SK-MEL-5 (cell line): ENCODE data around the gene CAD. TPM values are rescaled to one million over a fixed set of nuclear protein-coding genes. Genes with fewer than 3 reads are reported as not detected.
"Not testable (repeated sequence)": the region's sequence is repeated elsewhere in the genome, so short reads cannot be mapped to it uniquely, and the experiment has no call there.

Source experiments
- DNase-seq: peaks from one replicate; pipeline ENCODE4 v3.0.0-alpha.2; 2016; ENCODE audit warnings: low read depth, low spot score
- in situ Hi-C: cut with HindIII; loops from 2 replicates; pipeline ENCODE4 v1.10.0; 2016; ENCODE audit warnings: low sequenced_read_pairs, high pct_unique_total_duplicates, low pct_unique_long_range_greater_than_20kb
- total RNA-seq: library from RNA; depleted of rRNA; stranded (reverse); fragments of >200 nt; shearing (Covaris generic); gene quantifications from 2 replicates; pipeline ENCODE4 v1.2.3, GENCODE V29; 2014

The CAD gene
- total RNA-seq, 1 experiment from 2014 or later, result 37.0 TPM

GRCh38 chr2:27194538-27195354, 22.4 kb upstream of the CAD start:
- DNase-seq, result no peak
- in situ Hi-C loops, result no loop called here

- DNase-seq, in situ Hi-C loops: not testable (repeated sequence)
Measured at GRCh38 chr2:27195799-27196198, 21.4 kb upstream of the CAD start.

- in situ Hi-C loops, DNase-seq: not testable (repeated sequence)
Measured at GRCh38 chr2:27198068-27198467, 19.1 kb upstream of the CAD start.

DNA sequence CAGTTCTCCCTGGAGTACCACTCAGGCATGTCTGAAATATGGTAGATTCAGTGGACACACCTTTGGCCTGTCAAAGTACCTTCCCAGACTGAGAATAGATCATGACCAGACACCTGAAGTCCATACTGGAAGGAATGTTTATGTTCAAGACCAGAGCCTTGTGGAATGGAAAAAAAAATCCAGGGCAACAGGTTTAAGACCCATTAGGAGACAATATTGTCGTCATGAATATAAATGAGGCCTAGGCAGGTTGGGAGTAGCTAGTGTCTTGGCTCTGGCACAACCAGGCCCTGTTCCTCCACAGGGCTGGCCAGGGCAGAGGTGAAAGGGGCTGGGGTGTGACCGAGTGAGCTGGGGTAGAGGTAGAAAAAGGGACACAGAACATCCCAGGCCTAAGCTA, 18.5 kb upstream of the CAD start:
- no peak for DNase-seq
- in situ Hi-C loops, result no loop called here

GRCh38 chr2:27199241-27199640, 17.9 kb upstream of the CAD start:
- DNase-seq, result no peak
- in situ Hi-C loops, result no loop called here

DNA sequence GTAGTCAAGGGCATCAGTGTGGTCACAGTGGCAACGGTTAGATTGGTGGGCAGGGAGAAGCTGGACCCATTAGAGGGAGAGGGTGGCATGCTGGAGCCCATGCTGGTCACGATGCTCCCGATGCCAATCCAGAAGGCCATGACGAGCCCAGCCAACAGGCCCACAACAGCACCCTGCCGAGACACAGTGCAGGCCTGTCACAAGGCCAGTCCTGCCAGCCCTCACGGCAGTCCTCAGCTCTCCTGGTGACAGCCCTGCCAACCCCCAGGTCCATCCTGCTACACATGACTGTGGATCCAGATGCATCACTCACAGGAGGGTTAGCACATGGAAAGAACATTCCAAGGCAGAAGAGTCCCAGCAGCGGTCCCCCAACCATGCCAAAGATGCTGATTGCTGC, 15.5 kb upstream of the CAD start:
- in situ Hi-C loops, result no loop called here
- no peak for DNase-seq

GRCh38 chr2:27202854-27203253, 14.3 kb upstream of the CAD start:
- no peak for DNase-seq
- in situ Hi-C loops, result no loop called here

- in situ Hi-C loops, result no loop called here
Measured at GRCh38 chr2:27203741-27204140, 13.4 kb upstream of the CAD start.

DNA sequence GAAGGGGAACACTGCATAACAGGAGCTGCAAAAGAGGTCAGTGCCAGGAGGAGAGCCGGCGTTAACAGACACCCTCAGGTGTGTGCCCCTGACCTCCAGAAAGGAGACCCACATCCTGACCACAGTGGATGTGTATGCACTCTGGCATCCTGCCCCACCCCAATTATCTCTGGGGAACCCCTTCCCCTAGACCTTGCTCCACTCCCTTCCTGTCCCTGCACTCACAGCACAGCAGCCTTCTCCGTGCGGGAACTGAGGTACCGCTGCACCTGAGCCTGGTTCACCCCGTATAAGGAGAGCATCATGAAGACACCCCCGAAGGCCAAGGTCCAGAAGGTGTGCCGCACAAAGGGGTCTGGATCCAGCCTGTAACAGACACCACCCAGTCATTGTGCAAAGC, 12.6 kb upstream of the CAD start:
- DNase-seq, result no peak
- in situ Hi-C loops, result no loop called here

More at GRCh38 chr2:27203741-27204140, 13.4 kb upstream of the CAD start:
- no peak for DNase-seq

GRCh38 chr2:27205206-27205605, 12.0 kb upstream of the CAD start:
- no peak for DNase-seq
- in situ Hi-C loops, result no loop called here

DNA sequence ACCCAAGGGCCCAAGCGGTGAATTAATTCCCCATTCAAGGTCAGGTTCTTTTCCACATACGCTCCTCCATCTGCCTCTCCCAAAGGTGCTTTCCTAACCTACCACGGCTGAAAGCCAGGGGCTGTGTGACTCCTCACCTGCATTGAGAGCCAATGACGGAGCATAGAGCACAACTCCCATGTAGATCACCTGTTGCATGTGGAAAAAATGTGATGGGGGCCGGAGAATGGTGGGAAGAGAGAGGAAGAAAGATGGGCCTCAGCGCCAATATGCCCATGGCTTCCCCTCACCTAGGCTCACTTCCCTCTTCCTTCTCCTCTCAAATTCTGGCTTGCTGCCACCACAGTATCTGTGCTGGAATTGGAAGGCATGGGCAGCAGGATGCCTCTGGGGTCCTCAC, 10.8 kb upstream of the CAD start:
- in situ Hi-C loops, result no loop called here

GRCh38 chr2:27208486-27209050, 8.6 kb upstream of the CAD start:
- no peak for DNase-seq
- in situ Hi-C loops, result no loop called here

More for the DNA sequence above, 10.8 kb upstream of the CAD start:
- no peak for DNase-seq

- peak; percentile 34 for DNase-seq
- in situ Hi-C loops, result no loop called here
Measured at GRCh38 chr2:27209621-27210401, 7.4 kb upstream of the CAD start.

GRCh38 chr2:27211241-27211942, 5.8 kb upstream of the CAD start:
- DNase-seq, result peak; percentile 5
- in situ Hi-C loops, result no loop called here

GRCh38 chr2:27211943-27212625, 5.1 kb upstream of the CAD start, which contains the start of the genes ATRAID and SLC5A6:
Gene ATRAID (plus strand): TSS chr2:27212041. CDS start chr2:27212369, 328 bp downstream.
Gene SLC5A6 (minus strand): TSS chr2:27212268. CDS start chr2:27207650, 4,618 bp downstream.
- DNase-seq, result peak; percentile 91
- in situ Hi-C loops, result no loop called here

GRCh38 chr2:27212626-27213471, 4.3 kb upstream of the CAD start:
- in situ Hi-C loops, result no loop called here
- DNase-seq, result peak; percentile 56
